OCI-LY7 (cell line): Measurements from ENCODE around the gene PEMT. TPM values are rescaled to one million over a fixed set of nuclear protein-coding genes. Genes with fewer than 3 reads are reported as not detected.

Source experiments
- BruUV-seq: library from RNA; stranded (reverse); fragments of 400-500 nt; replicated peaks from 2 replicates; lab custom pipeline; 2021; lab: Mats Ljungman, UMichigan
- CTCF ChIA-PET: fragments of 300-600 bp; sonication (Branson Sonifier 250); formaldehyde crosslinking; loops from one replicate; lab custom pipeline; 2022; ENCODE audit warnings: antibody characterized with exemption; ENCODE audit not compliant: unreplicated experiment; lab: Charles Lee
- POLR2A ChIA-PET: fragments of 300-600 bp; sonication (Branson Sonifier 250); formaldehyde crosslinking; loops from one replicate; lab custom pipeline; 2022; ENCODE audit warnings: antibody characterized with exemption; lab: Charles Lee
- DNase-seq: peaks from one replicate; pipeline ENCODE4 v3.0.0-alpha.2; 2015; ENCODE audit warnings: low spot score
- H2AFZ ChIP-seq: fragments of 200-600 bp; sonication (generic), shearing (Covaris generic); 2 replicates; pipeline ENCODE4 v1.6.1; 2014; ENCODE audit warnings: mild to moderate bottlenecking, antibody characterized with exemption, low read length, moderate library complexity
- H3K27ac ChIP-seq: fragments of 200-600 bp; sonication (generic); 2 replicates; pipeline ENCODE4 v1.5.1; 2014; ENCODE audit warnings: mixed run types, low read depth, mild to moderate bottlenecking, moderate library complexity, low read length, inconsistent platforms; ENCODE audit not compliant: poor library complexity, severe bottlenecking
- H3K36me3 ChIP-seq: fragments of 200-600 bp; sonication (generic); 2 replicates; pipeline ENCODE4 v1.6.1; 2014; ENCODE audit warnings: mild to moderate bottlenecking, antibody characterized with exemption, low read length, moderate library complexity, mixed read lengths; ENCODE audit not compliant: insufficient read depth
- H3K4me1 ChIP-seq: fragments of 200-600 bp; sonication (generic); 2 replicates; pipeline ENCODE4 v1.5.1; 2014; ENCODE audit warnings: mild to moderate bottlenecking, low read length; ENCODE audit not compliant: insufficient read depth, poor library complexity, severe bottlenecking
- H3K4me2 ChIP-seq: fragments of 200-600 bp; sonication (generic); 2 replicates; pipeline ENCODE4 v1.6.1; 2014; ENCODE audit warnings: mild to moderate bottlenecking, low read length
- H3K4me3 ChIP-seq: fragments of 200-600 bp; sonication (generic); 2 replicates; pipeline ENCODE4 v1.5.1; 2014; ENCODE audit warnings: mild to moderate bottlenecking, low read depth, low read length; ENCODE audit not compliant: poor library complexity, severe bottlenecking
- H3K79me2 ChIP-seq: fragments of 200-600 bp; sonication (generic); 2 replicates; pipeline ENCODE4 v1.6.1; 2016; ENCODE audit warnings: low read depth, mild to moderate bottlenecking, low read length, moderate library complexity, mixed read lengths; ENCODE audit not compliant: insufficient read depth
- H3K9me2 ChIP-seq: fragments of 200-600 bp; sonication (generic); 2 replicates; pipeline ENCODE4 v1.6.1; 2016; ENCODE audit warnings: mild to moderate bottlenecking, low read length, mixed read lengths; ENCODE audit not compliant: insufficient read depth
- H3K9me3 ChIP-seq: fragments of 200-600 bp; sonication (generic); 2 replicates; pipeline ENCODE4 v1.6.1; 2014; ENCODE audit warnings: mild to moderate bottlenecking, mixed run types, low read length, mixed read lengths
- H4K20me1 ChIP-seq: fragments of 200-600 bp; sonication (generic); 2 replicates; pipeline ENCODE4 v1.6.1; 2014; ENCODE audit warnings: mild to moderate bottlenecking, antibody characterized with exemption, low read length, moderate library complexity, mixed read lengths; ENCODE audit not compliant: insufficient read depth
- CTCF ChIP-seq: fragments of 200-600 bp; sonication (generic); conservative IDR thresholded peaks from 2 replicates; pipeline ENCODE4 v1.5.1; 2014; ENCODE audit warnings: mild to moderate bottlenecking, antibody characterized with exemption, low read length, moderate library complexity, mixed read lengths
- EZH2phosphoT487 ChIP-seq: fragments of 200-600 bp; sonication (generic); IDR thresholded peaks from 2 replicates; pipeline ENCODE4 v1.6.1; 2018; ENCODE audit warnings: low read depth, borderline replicate concordance, mild to moderate bottlenecking, mixed run types, antibody characterized with exemption, low read length, moderate library complexity, mixed read lengths
- intact Hi-C: fragments of 100-400 bp; cut with micrococcal nuclease; formaldehyde crosslinking; loops from one replicate; pipeline ENCODE4 v1.10.0; 2022; ENCODE audit not compliant: unreplicated experiment
- total RNA-seq, 2 experiments: library from RNA; depleted of rRNA in 1 of 2; stranded (reverse); fragments of >200 nt in 1 of 2; shearing (Covaris generic) in 1 of 2; gene quantifications; 2 replicates each; pipeline ENCODE4 v1.2.3, GENCODE V29; 2014 to 2022

PEMT gene
- total RNA-seq, 2 experiments from 2014 or later = 27.3 to 53.5 TPM

- DNase-seq = no peak
- no TSS peak for BruUV-seq
- H3K36me3 ChIP-seq = no peaks in the 10 kb centered on the region
- no peak overlapping the region for H3K4me3 ChIP-seq
- no peaks in the 10 kb centered on the region for H3K4me1 ChIP-seq
- H3K4me2 ChIP-seq = no peak overlapping the region
- ChIA-PET POLR2A (no interaction called here), CTCF (no interaction called here)
- no peaks in the 10 kb centered on the region for H3K79me2 ChIP-seq
- TF ChIP-seq EZH2phosphoT487 (no peak), CTCF (no peak)
- H2AFZ ChIP-seq = no peak overlapping the region
- no peak overlapping the region for H3K27ac ChIP-seq
- no peaks in the 10 kb centered on the region; the same call in 1 of the 2 replicates for H4K20me1 ChIP-seq
- H3K9me3 ChIP-seq = no peaks in the 10 kb centered on the region
- H3K9me2 ChIP-seq = no peaks in the 10 kb centered on the region
- intact Hi-C loops = no loop called here
Measured at GRCh38 chr17:17525311-17525710, 66.2 kb downstream of the PEMT start.

- no peaks in the 10 kb centered on the region for H3K9me3 ChIP-seq
- H3K36me3 ChIP-seq = no peaks in the 10 kb centered on the region
- H2AFZ ChIP-seq = no peak overlapping the region
- no peaks in the 10 kb centered on the region; the same call in 1 of the 2 replicates for H4K20me1 ChIP-seq
- BruUV-seq = no TSS peak
- no peak for TF ChIP-seq EZH2phosphoT487
- no peak for TF ChIP-seq CTCF
- no peaks in the 10 kb centered on the region for H3K79me2 ChIP-seq
- no peak overlapping the region for H3K4me3 ChIP-seq
- DNase-seq = no peak
- ChIA-PET POLR2A (no interaction called here), CTCF (interaction anchor here (0.6 kb wide), 1 partner anchor 17 kb away, joined by 3 read pairs; no protein-coding TSS in a partner anchor)
- intact Hi-C loops = no loop called here
- H3K4me2 ChIP-seq = no peak overlapping the region
- H3K27ac ChIP-seq = no peak overlapping the region
- H3K9me2 ChIP-seq = no peaks in the 10 kb centered on the region
- no peaks in the 10 kb centered on the region for H3K4me1 ChIP-seq
Measured at GRCh38 chr17:17523731-17524490, 67.6 kb downstream of the PEMT start.
